Lower leg skin (tissue), 4 donors: ENCODE results near the gene DNLZ. TPM values are rescaled to one million over a fixed set of nuclear protein-coding genes. Genes with fewer than 3 reads are reported as not detected.

ENCODE experiments used
- DNase-seq, 2 donors: peaks; one replicate each; pipeline ENCODE4 v3.0.0-alpha.2; 2019; ENCODE audit warnings: low spot score in 2 of 2
- H3K4me3 ChIP-seq: fragments of 200-600 bp; sonication (generic); 2 replicates; pipeline ENCODE4 v1.5.1; 2017; ENCODE audit warnings: mild to moderate bottlenecking, low read depth; ENCODE audit not compliant: poor library complexity, severe bottlenecking
- CTCF ChIP-seq, 3 donors: fragments of 450-650 bp; IDR thresholded peaks; one replicate each; pipeline ENCODE4 v1.5.1; 2016; ENCODE audit warnings: antibody characterized with exemption in 3 of 3, mild to moderate bottlenecking in 3 of 3, moderate library complexity in 2 of 3
- POLR2A ChIP-seq, 2 donors: fragments of 450-650 bp; IDR thresholded peaks; one replicate each; pipeline ENCODE4 v1.6.1; 2016 to 2017; ENCODE audit warnings: antibody characterized with exemption in 2 of 2, mild to moderate bottlenecking in 1 of 2, moderate library complexity in 1 of 2
- WGBS, 2 donors: methylation state at CpG; one replicate each; pipeline ENCODE4 v1.1.5; 2018; 5-methylcytosine and 5-hydroxymethylcytosine counted together
- intact Hi-C: fragments of 100-400 bp; cut with DNase I; formaldehyde crosslinking; loops from one replicate; pipeline ENCODE4 v1.15.0; 2023; ENCODE audit warnings: low total_unique reads
- total RNA-seq, 4 donors: library from RNA; depleted of rRNA; stranded (reverse); fragments of >200 nt; gene quantifications; one replicate each; pipeline ENCODE4 v1.1.0, GENCODE V29; 2016

DNLZ gene
- total RNA-seq, 4 donors from 2014 or later: 30.9 to 64.6 (median 44.1) TPM

GRCh38 chr9:136376457-136376856 is 12.9 kb upstream of the DNLZ start:
- DNase-seq: no peak
- no peak for TF ChIP-seq POLR2A (IDR thresholded peaks at IDR 0.05)
- no peak for TF ChIP-seq CTCF (IDR thresholded peaks at IDR 0.05)
- WGBS, 2 donors: 56 to 77% methylated on average over 6 to 8 of the region's 8 CpGs
- no peak overlapping the region for H3K4me3 ChIP-seq
- intact Hi-C loops: no loop called here

- no peak for DNase-seq
- intact Hi-C loops: no loop called here
- no peak for TF ChIP-seq POLR2A (IDR thresholded peaks at IDR 0.05)
- no peak for TF ChIP-seq CTCF (IDR thresholded peaks at IDR 0.05)
- H3K4me3 ChIP-seq: no peak overlapping the region
- 87 to 91% methylated on average over 12 of the region's 12 CpGs for WGBS, 2 donors
Observed at GRCh38 chr9:136375096-136375495, 11.6 kb upstream of the DNLZ start.

GRCh38 chr9:136374183-136374575 is 10.6 kb upstream of the DNLZ start:
- 60 to 67% methylated on average over 13 to 14 of the region's 14 CpGs for WGBS, 2 donors
- TF ChIP-seq CTCF (IDR thresholded peaks at IDR 0.05) (no peak), POLR2A (IDR thresholded peaks at IDR 0.05) (no peak)
- H3K4me3 ChIP-seq: no peak overlapping the region
- intact Hi-C loops: no loop called here
- DNase-seq: no peak

GRCh38 chr9:136373300-136374182 is 10.0 kb upstream of the DNLZ start, which contains the start of gene CARD9:
Gene CARD9 (minus strand): TSS chr9:136373669. CDS start chr9:136372078, 1,591 bp downstream.
- H3K4me3 ChIP-seq: peak within 1 kb of the TSS; percentile 11
- DNase-seq: no peak
- WGBS, 2 donors: 43 to 50% methylated on average over 22 of the region's 27 CpGs
- intact Hi-C loops: no loop called here
- TF ChIP-seq POLR2A (IDR thresholded peaks at IDR 0.05) (no peak), CTCF (IDR thresholded peaks at IDR 0.05) (no peak)

GRCh38 chr9:136372561-136373299 is 9.2 kb upstream of the DNLZ start:
- intact Hi-C loops: no loop called here
- no peak for TF ChIP-seq CTCF (IDR thresholded peaks at IDR 0.05)
- TF ChIP-seq POLR2A (IDR thresholded peaks at IDR 0.05): no peak
- peak overlapping the region; percentile 11 for H3K4me3 ChIP-seq
- 17 to 31% methylated on average over 18 to 19 of the region's 21 CpGs for WGBS, 2 donors
- DNase-seq: no peak
